ENCODE measurements around the gene RAB24. TPM values are rescaled to one million over a fixed set of nuclear protein-coding genes. Genes with fewer than 3 reads are reported as not detected.
"Not testable (repeated sequence)": the region's sequence is repeated elsewhere in the genome, so short reads cannot be mapped to it uniquely, and the experiment has no call there.

RAB24 gene
- total RNA-seq, 1 donor from 2014 or later = 31.7 TPM

DNA sequence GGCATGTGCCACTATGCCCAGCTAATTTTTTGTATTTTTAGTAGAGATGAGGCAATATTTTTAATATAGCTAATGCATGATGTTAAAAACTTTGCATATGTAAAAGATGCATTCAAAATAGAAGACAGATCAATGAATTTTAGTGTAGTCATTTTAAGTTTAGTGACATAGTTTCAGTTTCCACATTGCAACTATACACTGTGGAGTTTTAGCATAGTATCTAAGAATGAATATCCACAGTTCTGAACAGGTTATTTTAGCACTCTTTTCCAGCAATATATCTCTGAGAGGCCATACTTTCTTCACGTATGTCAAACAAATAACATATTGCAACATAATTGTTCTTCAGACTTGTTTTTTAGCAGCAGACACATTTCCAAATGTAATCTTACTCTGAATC is 39.3 kb downstream of the RAB24 start:
- Histone ChIP-seq H3K79me2 (ENCODE audit: insufficient read depth, low read length) (no peaks in the 10 kb centered on the region), H3K27me3 (ENCODE audit: insufficient read depth, low read length) (no peaks in the 10 kb centered on the region), H3K4me3 (ENCODE audit: insufficient read depth, low read depth, low read length) (no peak overlapping the region), H4K20me1 (ENCODE audit: insufficient read depth, low read length) (no peaks in the 10 kb centered on the region), H3K36me3 (ENCODE audit: insufficient read depth, low read length) (peaks cover 29% of the 10 kb centered on the region), H3K9ac (ENCODE audit: low read length) (no peak overlapping the region), H3K4me2 (ENCODE audit: low read length) (no peak overlapping the region), H3K4me1 (ENCODE audit: insufficient read depth, low read length) (no peaks in the 10 kb centered on the region), H3K27ac (ENCODE audit: low read depth, low read length) (no peak overlapping the region), H3K9me3 (ENCODE audit: insufficient read depth, low read depth, low read length) (no peaks in the 10 kb centered on the region), H2AFZ (ENCODE audit: low read depth, low read length) (no peak overlapping the region)
- Mint-ChIP-seq H3K4me3 (ENCODE audit: unreplicated experiment) (no peak overlapping the region), H3K36me3 (ENCODE audit: low read depth, unreplicated experiment) (peaks cover 22% of the 10 kb centered on the region), H3K27ac (ENCODE audit: unreplicated experiment) (no peak overlapping the region), H3K4me1 (ENCODE audit: low read depth, unreplicated experiment) (no peaks in the 10 kb centered on the region), H3K9me3 (ENCODE audit: unreplicated experiment) (no peaks in the 10 kb centered on the region), H3K27me3 (ENCODE audit: low read depth, unreplicated experiment) (no peaks in the 10 kb centered on the region)
- TF ChIP-seq EZH2 (IDR thresholded peaks at IDR 0.05; ENCODE audit: insufficient read depth, low read length) (no peak), CTCF (IDR thresholded peaks at IDR 0.05; ENCODE audit: insufficient read depth, low read depth, low read length) (no peak)
- FAIRE-seq = no peak
- no peak for DNase-seq (ENCODE audit: low read depth)

DNA sequence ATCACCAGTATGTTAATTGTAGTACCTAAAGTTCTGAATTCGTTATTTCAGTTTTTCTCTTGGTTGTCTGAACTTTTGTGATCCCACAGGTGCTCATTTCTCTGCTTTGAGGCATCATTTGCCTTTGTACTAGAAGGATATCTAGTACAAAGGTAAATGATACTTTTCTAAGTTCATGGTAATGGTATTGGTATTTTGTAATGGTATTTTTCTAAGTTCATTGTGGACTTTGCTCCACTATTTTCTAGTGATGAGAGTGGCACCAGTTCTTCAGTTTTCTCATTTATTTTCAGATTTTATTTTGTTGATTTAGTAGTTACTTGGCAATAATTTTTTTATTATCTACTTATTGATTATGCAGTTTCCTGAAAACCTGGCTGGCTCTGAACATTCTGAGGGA is 42.0 kb downstream of the RAB24 start:
- no peak for FAIRE-seq
- Histone ChIP-seq H3K27me3 (ENCODE audit: insufficient read depth, low read length) (no peaks in the 10 kb centered on the region), H3K27ac (ENCODE audit: low read depth, low read length) (no peak overlapping the region), H3K4me3 (ENCODE audit: insufficient read depth, low read depth, low read length) (no peak overlapping the region), H4K20me1 (ENCODE audit: insufficient read depth, low read length) (no peaks in the 10 kb centered on the region), H2AFZ (ENCODE audit: low read depth, low read length) (no peak overlapping the region), H3K79me2 (ENCODE audit: insufficient read depth, low read length) (no peaks in the 10 kb centered on the region), H3K36me3 (ENCODE audit: insufficient read depth, low read length) (peaks cover 31% of the 10 kb centered on the region), H3K9me3 (ENCODE audit: insufficient read depth, low read depth, low read length) (no peaks in the 10 kb centered on the region), H3K4me2 (ENCODE audit: low read length) (no peak overlapping the region), H3K9ac (ENCODE audit: low read length) (no peak overlapping the region), H3K4me1 (ENCODE audit: insufficient read depth, low read length) (no peaks in the 10 kb centered on the region)
- H3K36me3 Mint-ChIP-seq (ENCODE audit: low read depth, unreplicated experiment) = peaks cover 28% of the 10 kb centered on the region
- no peak for DNase-seq (ENCODE audit: low read depth)
- no peaks in the 10 kb centered on the region for H3K27me3 Mint-ChIP-seq (ENCODE audit: low read depth, unreplicated experiment)
- H3K4me1 Mint-ChIP-seq (ENCODE audit: low read depth, unreplicated experiment) = peaks cover under 1% of the 10 kb centered on the region
- H3K9me3 Mint-ChIP-seq (ENCODE audit: unreplicated experiment) = no peaks in the 10 kb centered on the region
- TF ChIP-seq CTCF (IDR thresholded peaks at IDR 0.05; ENCODE audit: insufficient read depth, low read depth, low read length) (no peak), EZH2 (IDR thresholded peaks at IDR 0.05; ENCODE audit: insufficient read depth, low read length) (no peak)
- no peak overlapping the region for H3K4me3 Mint-ChIP-seq (ENCODE audit: unreplicated experiment)
- no peak overlapping the region for H3K27ac Mint-ChIP-seq (ENCODE audit: unreplicated experiment)

DNA sequence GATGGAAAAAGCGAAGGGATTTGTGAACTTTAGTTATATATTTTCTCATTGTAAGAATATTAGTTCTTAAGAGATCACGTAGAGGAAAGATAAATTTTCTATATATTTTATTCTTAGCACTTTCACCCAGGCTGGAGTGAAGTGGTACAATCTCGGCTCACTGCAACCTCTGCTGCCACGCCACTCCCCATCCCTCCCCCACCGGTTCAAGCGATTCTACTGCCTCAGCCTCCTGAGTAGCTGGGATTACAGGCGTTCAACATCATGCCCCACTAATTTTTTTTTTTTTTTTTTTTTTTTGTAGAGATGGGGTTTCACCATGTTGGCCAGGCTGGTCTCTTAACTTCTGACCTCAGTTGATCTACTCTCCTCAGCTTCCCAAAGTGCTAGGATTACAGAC is 42.6 kb downstream of the RAB24 start:
- DNase-seq (ENCODE audit: low read depth) (no peak), FAIRE-seq (no peak)
- Mint-ChIP-seq H3K4me3 (ENCODE audit: unreplicated experiment) (no peak overlapping the region), H3K36me3 (ENCODE audit: low read depth, unreplicated experiment) (peaks cover 22% of the 10 kb centered on the region), H3K27ac (ENCODE audit: unreplicated experiment) (no peak overlapping the region), H3K27me3 (ENCODE audit: low read depth, unreplicated experiment) (no peaks in the 10 kb centered on the region), H3K4me1 (ENCODE audit: low read depth, unreplicated experiment) (peaks cover 5% of the 10 kb centered on the region), H3K9me3 (ENCODE audit: unreplicated experiment) (no peaks in the 10 kb centered on the region)
- H4K20me1 ChIP-seq (ENCODE audit: insufficient read depth, low read length) = peaks cover 3% of the 10 kb centered on the region
- H3K36me3 ChIP-seq (ENCODE audit: insufficient read depth, low read length) = peaks cover 27% of the 10 kb centered on the region
- no peak overlapping the region for H2AFZ ChIP-seq (ENCODE audit: low read depth, low read length)
- no peak overlapping the region for H3K9ac ChIP-seq (ENCODE audit: low read length)
- H3K27ac ChIP-seq (ENCODE audit: low read depth, low read length) = no peak overlapping the region
- no peak overlapping the region for H3K4me2 ChIP-seq (ENCODE audit: low read length)
- no peak for TF ChIP-seq EZH2 (IDR thresholded peaks at IDR 0.05; ENCODE audit: insufficient read depth, low read length)
- no peak for TF ChIP-seq CTCF (IDR thresholded peaks at IDR 0.05; ENCODE audit: insufficient read depth, low read depth, low read length)
- H3K4me1 ChIP-seq (ENCODE audit: insufficient read depth, low read length) = no peaks in the 10 kb centered on the region
- H3K4me3 ChIP-seq (ENCODE audit: insufficient read depth, low read depth, low read length) = no peak overlapping the region
- no peaks in the 10 kb centered on the region for H3K9me3 ChIP-seq (ENCODE audit: insufficient read depth, low read depth, low read length)
- no peaks in the 10 kb centered on the region for H3K27me3 ChIP-seq (ENCODE audit: insufficient read depth, low read length)
- no peaks in the 10 kb centered on the region for H3K79me2 ChIP-seq (ENCODE audit: insufficient read depth, low read length)

GRCh38 chr5:177258711-177259110 is 44.8 kb downstream of the RAB24 start:
- peaks cover 20% of the 10 kb centered on the region for H3K36me3 Mint-ChIP-seq (ENCODE audit: low read depth, unreplicated experiment)
- H3K9ac ChIP-seq (ENCODE audit: low read length); H3K79me2 ChIP-seq (ENCODE audit: insufficient read depth, low read length); H3K9me3 Mint-ChIP-seq (ENCODE audit: unreplicated experiment); H3K4me1 ChIP-seq (ENCODE audit: insufficient read depth, low read length); FAIRE-seq; H3K4me2 ChIP-seq (ENCODE audit: low read length); H2AFZ ChIP-seq (ENCODE audit: low read depth, low read length); H4K20me1 ChIP-seq (ENCODE audit: insufficient read depth, low read length); H3K9me3 ChIP-seq (ENCODE audit: insufficient read depth, low read depth, low read length); DNase-seq (ENCODE audit: low read depth); H3K4me3 ChIP-seq (ENCODE audit: insufficient read depth, low read depth, low read length); H3K4me3 Mint-ChIP-seq (ENCODE audit: unreplicated experiment); H3K27me3 ChIP-seq (ENCODE audit: insufficient read depth, low read length); H3K27me3 Mint-ChIP-seq (ENCODE audit: low read depth, unreplicated experiment); H3K27ac ChIP-seq (ENCODE audit: low read depth, low read length); H3K27ac Mint-ChIP-seq (ENCODE audit: unreplicated experiment); H3K4me1 Mint-ChIP-seq (ENCODE audit: low read depth, unreplicated experiment): not testable (repeated sequence)
- peaks cover 26% of the 10 kb centered on the region for H3K36me3 ChIP-seq (ENCODE audit: insufficient read depth, low read length)

All from astrocyte (in vitro differentiated cells and primary cell).